Measurements from ENCODE around the gene SCARF1.

SCARF1 gene

GRCh38 chr17:1606352-1606985 lies 39.1 kb downstream of the SCARF1 start:
- TF ChIP-seq, protein P1, sequence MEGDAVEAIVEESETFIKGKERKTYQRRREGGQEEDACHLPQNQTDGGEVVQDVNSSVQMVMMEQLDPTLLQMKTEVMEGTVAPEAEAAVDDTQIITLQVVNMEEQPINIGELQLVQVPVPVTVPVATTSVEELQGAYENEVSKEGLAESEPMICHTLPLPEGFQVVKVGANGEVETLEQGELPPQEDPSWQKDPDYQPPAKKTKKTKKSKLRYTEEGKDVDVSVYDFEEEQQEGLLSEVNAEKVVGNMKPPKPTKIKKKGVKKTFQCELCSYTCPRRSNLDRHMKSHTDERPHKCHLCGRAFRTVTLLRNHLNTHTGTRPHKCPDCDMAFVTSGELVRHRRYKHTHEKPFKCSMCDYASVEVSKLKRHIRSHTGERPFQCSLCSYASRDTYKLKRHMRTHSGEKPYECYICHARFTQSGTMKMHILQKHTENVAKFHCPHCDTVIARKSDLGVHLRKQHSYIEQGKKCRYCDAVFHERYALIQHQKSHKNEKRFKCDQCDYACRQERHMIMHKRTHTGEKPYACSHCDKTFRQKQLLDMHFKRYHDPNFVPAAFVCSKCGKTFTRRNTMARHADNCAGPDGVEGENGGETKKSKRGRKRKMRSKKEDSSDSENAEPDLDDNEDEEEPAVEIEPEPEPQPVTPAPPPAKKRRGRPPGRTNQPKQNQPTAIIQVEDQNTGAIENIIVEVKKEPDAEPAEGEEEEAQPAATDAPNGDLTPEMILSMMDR (IDR thresholded peaks at IDR 0.05; ENCODE audit: low read depth, low read length): no peak
- no peak overlapping the region for H3K4me3 ChIP-seq (ENCODE audit: low read depth, low read length)
- in situ Hi-C loops (cut with HindIII; ENCODE audit: low sequenced_read_pairs): no loop called here
- DNase-seq (ENCODE audit: low read depth, low spot score): no peak

- no peak for DNase-seq (ENCODE audit: low read depth, low spot score)
- in situ Hi-C loops (cut with HindIII; ENCODE audit: low sequenced_read_pairs): no loop called here
- H3K4me3 ChIP-seq (ENCODE audit: low read depth, low read length): no peak overlapping the region
- TF ChIP-seq, protein P1 (IDR thresholded peaks at IDR 0.05; ENCODE audit: low read depth, low read length): no peak
These were observed 39.7 kb downstream of the SCARF1 start for GRCh38 chr17:1605681-1606351.

- DNase-seq (ENCODE audit: low read depth, low spot score): no peak
- H3K4me3 ChIP-seq (ENCODE audit: low read depth, low read length): no peak overlapping the region
- TF ChIP-seq, protein P1 (IDR thresholded peaks at IDR 0.05; ENCODE audit: low read depth, low read length): no peak
- in situ Hi-C loops (cut with HindIII; ENCODE audit: low sequenced_read_pairs): no loop called here
These were observed 40.6 kb downstream of the SCARF1 start for GRCh38 chr17:1604831-1605528.

DNA sequence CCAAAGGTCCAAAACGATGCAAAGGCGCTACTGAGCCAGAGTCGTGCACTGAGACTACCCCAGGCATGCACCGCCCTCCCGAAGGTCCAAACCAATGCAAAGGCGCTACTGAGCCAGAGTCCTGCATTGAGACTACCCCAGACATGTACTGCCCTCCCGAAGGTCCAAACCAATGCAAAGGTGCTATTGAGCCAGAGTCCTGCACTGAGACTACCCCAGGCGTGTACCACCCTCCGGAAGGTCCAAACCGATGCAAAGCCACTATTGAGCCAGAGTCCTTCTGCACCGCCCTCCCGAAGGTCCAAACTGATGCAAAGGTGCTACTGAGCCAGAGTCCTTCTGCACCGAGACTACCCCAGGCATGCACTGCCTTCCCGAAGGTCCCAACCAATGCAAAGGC lies 44.0 kb downstream of the SCARF1 start:
- no peak overlapping the region for H3K4me3 ChIP-seq (ENCODE audit: low read depth, low read length)
- TF ChIP-seq, protein P1 (IDR thresholded peaks at IDR 0.05; ENCODE audit: low read depth, low read length): no peak
- in situ Hi-C loops (cut with HindIII; ENCODE audit: low sequenced_read_pairs): no loop called here
- no peak for DNase-seq (ENCODE audit: low read depth, low spot score)

DNA sequence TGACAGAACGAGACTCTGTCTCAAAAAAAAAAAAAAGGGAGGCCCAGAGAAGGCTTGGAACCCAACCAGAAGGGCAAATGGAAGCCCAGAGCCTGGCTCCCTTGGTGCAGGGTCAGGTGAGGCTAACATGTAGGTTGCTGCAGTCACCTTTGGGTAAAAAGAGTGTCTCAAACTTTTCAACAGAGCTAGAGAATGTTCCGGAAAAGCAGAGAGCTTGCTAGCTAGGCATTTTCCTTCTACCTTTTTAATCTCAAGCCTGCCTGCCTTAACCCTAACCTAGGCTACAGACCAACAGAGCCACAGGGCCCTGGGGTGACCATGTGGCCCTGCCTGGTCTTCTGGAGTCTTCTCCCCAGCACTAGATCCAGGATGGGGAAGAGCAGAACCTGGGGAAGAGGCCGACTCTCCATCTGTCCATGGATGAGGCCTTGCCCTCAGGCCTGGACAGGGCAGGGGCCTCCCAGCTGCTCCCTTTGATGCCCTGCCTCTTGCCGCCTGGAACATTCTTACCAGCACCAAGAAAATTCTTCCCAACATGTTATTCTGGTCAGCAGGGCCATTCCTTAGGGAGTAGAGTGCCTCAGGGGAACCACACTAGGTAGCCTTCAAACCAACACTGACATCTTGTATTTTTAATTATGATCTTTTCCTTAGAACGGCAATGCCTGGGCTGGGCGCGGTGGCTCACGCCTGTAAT lies 47.0 kb downstream of the SCARF1 start:
- in situ Hi-C loops (cut with HindIII; ENCODE audit: low sequenced_read_pairs): no loop called here
- TF ChIP-seq, protein P1 (IDR thresholded peaks at IDR 0.05; ENCODE audit: low read depth, low read length): no peak
- H3K4me3 ChIP-seq (ENCODE audit: low read depth, low read length): no peak overlapping the region
- no peak for DNase-seq (ENCODE audit: low read depth, low spot score)

- DNase-seq (ENCODE audit: low read depth, low spot score): no peak
- in situ Hi-C loops (cut with HindIII; ENCODE audit: low sequenced_read_pairs): no loop called here
- TF ChIP-seq, protein P1 (IDR thresholded peaks at IDR 0.05; ENCODE audit: low read depth, low read length): no peak
- no peak overlapping the region for H3K4me3 ChIP-seq (ENCODE audit: low read depth, low read length)
These were observed 47.6 kb downstream of the SCARF1 start for GRCh38 chr17:1597861-1598342.

All from astrocyte of the spinal cord (primary cell).